PC-9 (cell line): ENCODE results near the gene PRDM7. TPM values are rescaled to one million over a fixed set of nuclear protein-coding genes. Genes with fewer than 3 reads are reported as not detected.

ENCODE experiments used
- BruUV-seq: library from RNA; stranded (reverse); fragments of 400-500 nt; replicated peaks from 2 replicates; lab custom pipeline; 2021; lab: Mats Ljungman, UMichigan
- CTCF ChIA-PET: fragments of 300-600 bp; sonication (Branson Sonifier 250); formaldehyde crosslinking; loops from one replicate; lab custom pipeline; 2022; ENCODE audit warnings: antibody characterized with exemption; lab: Charles Lee
- POLR2A ChIA-PET: fragments of 300-600 bp; sonication (Branson Sonifier 250); formaldehyde crosslinking; loops from one replicate; lab custom pipeline; 2022; ENCODE audit warnings: antibody characterized with exemption; ENCODE audit not compliant: unreplicated experiment; lab: Charles Lee
- DNase-seq, 2 experiments: peaks; one replicate each; pipeline versions ENCODE4 v3.0.0 to v3.0.0-alpha.2; 2015 to 2022; ENCODE audit warnings: mixed read lengths in 1 of 2
- H2AFZ ChIP-seq: fragments of 200-600 bp; sonication (generic); 2 replicates; pipeline ENCODE4 v1.8.1; 2017; ENCODE audit warnings: antibody characterized with exemption
- H3F3A ChIP-seq: fragments of 200-600 bp; sonication (generic); 2 replicates; pipeline ENCODE4 v1.8.1; 2017; ENCODE audit warnings: antibody characterized with exemption, mild to moderate bottlenecking, low read depth; ENCODE audit not compliant: insufficient read depth
- H3K27ac ChIP-seq: fragments of 200-600 bp; sonication (generic); 2 replicates; pipeline ENCODE4 v1.6.1; 2016; ENCODE audit warnings: mixed run types
- H3K27me3 ChIP-seq: fragments of 200-600 bp; sonication (generic); 2 replicates; pipeline ENCODE4 v1.6.1; 2016; ENCODE audit warnings: low read depth, mixed run types; ENCODE audit not compliant: insufficient read depth
- H3K36me3 ChIP-seq: fragments of 200-600 bp; sonication (generic); 2 replicates; pipeline ENCODE4 v1.6.1; 2016; ENCODE audit warnings: low read depth, mixed run types
- H3K4me1 ChIP-seq: fragments of 200-600 bp; sonication (generic); replicated peaks from 2 replicates; pipeline ENCODE4 v1.6.1; 2016; ENCODE audit warnings: mixed run types; ENCODE audit not compliant: insufficient read depth
- H3K4me2 ChIP-seq: fragments of 200-600 bp; sonication (generic); 2 replicates; pipeline ENCODE4 v1.6.1; 2017; ENCODE audit warnings: mixed run types
- H3K4me3 ChIP-seq: fragments of 200-600 bp; sonication (generic); 2 replicates; pipeline ENCODE4 v1.6.1; 2016; ENCODE audit warnings: mixed run types
- H3K79me2 ChIP-seq: fragments of 200-600 bp; sonication (generic); 2 replicates; pipeline ENCODE4 v1.6.1; 2017; ENCODE audit warnings: low read depth, mixed run types
- H3K9me2 ChIP-seq: fragments of 200-600 bp; sonication (generic); 2 replicates; pipeline ENCODE4 v1.8.1; 2017; ENCODE audit warnings: mild to moderate bottlenecking; ENCODE audit not compliant: insufficient read depth
- H3K9me3 ChIP-seq: fragments of 200-600 bp; sonication (generic); 2 replicates; pipeline ENCODE4 v1.8.1; 2016; ENCODE audit warnings: low read depth; ENCODE audit not compliant: insufficient read depth
- H4K20me1 ChIP-seq: fragments of 200-600 bp; sonication (generic); 2 replicates; pipeline ENCODE4 v1.8.1; 2017; ENCODE audit not compliant: insufficient read depth
- EZH2 ChIP-seq: fragments of 200-600 bp; sonication (generic); IDR thresholded peaks from 2 replicates; pipeline ENCODE4 v1.8.0; 2017; ENCODE audit warnings: antibody characterized with exemption, low read depth
- intact Hi-C: fragments of 100-400 bp; cut with micrococcal nuclease; formaldehyde crosslinking; loops from one replicate; pipeline ENCODE4 v1.10.0; 2022; ENCODE audit not compliant: unreplicated experiment
- total RNA-seq: library from RNA; stranded (reverse); gene quantifications from 2 replicates; pipeline ENCODE4 v1.2.3, GENCODE V29; 2021
- TF ChIP-seq, protein P1 (sequence below): fragments of 200-600 bp; sonication (generic); conservative IDR thresholded peaks from 2 replicates; pipeline ENCODE4 v1.6.1; 2017; ENCODE audit warnings: mixed run types, antibody characterized with exemption, mild to moderate bottlenecking, moderate library complexity

PRDM7 gene
- total RNA-seq, 1 experiment from 2014 or later = not detected

DNA sequence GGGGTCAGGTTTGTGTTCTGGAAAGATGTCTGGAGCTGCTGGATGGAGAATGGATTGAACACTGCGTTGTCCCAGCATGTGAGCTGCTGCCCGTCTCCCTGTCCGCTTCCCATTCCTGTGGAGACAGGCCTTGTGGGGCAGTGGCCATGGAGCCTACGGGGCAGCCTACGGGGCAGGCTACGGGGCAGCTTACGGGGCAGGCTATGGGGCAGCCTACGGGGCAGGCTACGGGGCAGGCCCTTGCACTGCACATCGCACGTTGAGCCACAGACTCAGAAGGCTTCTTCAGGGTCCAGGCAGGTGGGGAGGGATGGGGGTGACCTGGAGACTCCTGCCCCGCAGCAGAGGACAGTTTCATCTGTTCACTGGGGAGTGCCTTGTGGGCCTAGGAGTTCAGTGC lies 48.1 kb downstream of the PRDM7 start:
- H3K27me3 ChIP-seq = no peaks in the 10 kb centered on the region
- H3K4me2 ChIP-seq = no peak overlapping the region
- no peak for DNase-seq
- no peak overlapping the region for H2AFZ ChIP-seq
- H3K9me3 ChIP-seq = no peaks in the 10 kb centered on the region
- H4K20me1 ChIP-seq = peaks cover 2% of the 10 kb centered on the region; the same call in 1 of the 2 replicates
- BruUV-seq = no TSS peak
- H3K4me3 ChIP-seq = no peak overlapping the region
- peaks cover 14% of the 10 kb centered on the region; the same call in 1 of the 2 replicates for H3K79me2 ChIP-seq
- H3K27ac ChIP-seq = no peak overlapping the region
- ChIA-PET CTCF (no interaction called here), POLR2A (no interaction called here)
- H3K36me3 ChIP-seq = peaks cover 9% of the 10 kb centered on the region; the same call in 1 of the 2 replicates
- no peaks in the 10 kb centered on the region for H3K4me1 ChIP-seq
- H3F3A ChIP-seq = peaks cover 4% of the 10 kb centered on the region; the same call in 1 of the 2 replicates
- H3K9me2 ChIP-seq = no peaks in the 10 kb centered on the region
- TF ChIP-seq, protein P1, sequence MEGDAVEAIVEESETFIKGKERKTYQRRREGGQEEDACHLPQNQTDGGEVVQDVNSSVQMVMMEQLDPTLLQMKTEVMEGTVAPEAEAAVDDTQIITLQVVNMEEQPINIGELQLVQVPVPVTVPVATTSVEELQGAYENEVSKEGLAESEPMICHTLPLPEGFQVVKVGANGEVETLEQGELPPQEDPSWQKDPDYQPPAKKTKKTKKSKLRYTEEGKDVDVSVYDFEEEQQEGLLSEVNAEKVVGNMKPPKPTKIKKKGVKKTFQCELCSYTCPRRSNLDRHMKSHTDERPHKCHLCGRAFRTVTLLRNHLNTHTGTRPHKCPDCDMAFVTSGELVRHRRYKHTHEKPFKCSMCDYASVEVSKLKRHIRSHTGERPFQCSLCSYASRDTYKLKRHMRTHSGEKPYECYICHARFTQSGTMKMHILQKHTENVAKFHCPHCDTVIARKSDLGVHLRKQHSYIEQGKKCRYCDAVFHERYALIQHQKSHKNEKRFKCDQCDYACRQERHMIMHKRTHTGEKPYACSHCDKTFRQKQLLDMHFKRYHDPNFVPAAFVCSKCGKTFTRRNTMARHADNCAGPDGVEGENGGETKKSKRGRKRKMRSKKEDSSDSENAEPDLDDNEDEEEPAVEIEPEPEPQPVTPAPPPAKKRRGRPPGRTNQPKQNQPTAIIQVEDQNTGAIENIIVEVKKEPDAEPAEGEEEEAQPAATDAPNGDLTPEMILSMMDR = no peak
- TF ChIP-seq EZH2 = no peak
- intact Hi-C loops = no loop called here

DNA sequence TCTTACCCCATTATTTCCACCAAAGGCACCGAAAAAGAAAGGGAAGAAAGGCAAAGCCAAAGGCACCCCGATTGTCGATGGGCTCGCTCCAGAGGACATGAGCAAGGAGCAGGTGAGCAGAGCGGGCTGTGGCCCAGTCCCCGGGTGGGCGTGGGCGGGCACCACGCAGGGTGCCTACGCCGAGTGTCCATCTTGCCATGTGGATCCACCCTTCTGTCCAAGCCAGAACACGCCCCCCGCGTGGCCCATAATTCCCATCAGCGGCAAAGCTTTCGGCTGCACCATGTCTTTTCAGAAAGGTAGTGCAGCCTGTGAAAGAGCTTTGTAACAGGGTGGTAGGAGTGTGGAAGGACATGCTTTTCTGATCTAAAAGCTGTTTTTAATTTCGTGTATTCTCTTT lies 49.5 kb downstream of the PRDM7 start:
- H3K9me2 ChIP-seq = no peaks in the 10 kb centered on the region
- no peak for DNase-seq
- CTCF ChIA-PET = no interaction called here
- no peaks in the 10 kb centered on the region for H3K9me3 ChIP-seq
- peaks cover 2% of the 10 kb centered on the region; the same call in 1 of the 2 replicates for H4K20me1 ChIP-seq
- H3K79me2 ChIP-seq = peaks cover 25% of the 10 kb centered on the region
- intact Hi-C loops = no loop called here
- H3K4me1 ChIP-seq = peaks cover 5% of the 10 kb centered on the region
- H3K36me3 ChIP-seq = peaks cover under 1% of the 10 kb centered on the region; the same call in 1 of the 2 replicates
- H3K27me3 ChIP-seq = no peaks in the 10 kb centered on the region
- no peak overlapping the region for H3K4me3 ChIP-seq
- TF ChIP-seq, protein P1 = no peak
- TF ChIP-seq EZH2 = no peak
- no peak overlapping the region for H3K4me2 ChIP-seq
- no TSS peak for BruUV-seq
- no peak overlapping the region for H3K27ac ChIP-seq
- H3F3A ChIP-seq = peaks cover 4% of the 10 kb centered on the region; the same call in 1 of the 2 replicates
- POLR2A ChIA-PET = no interaction called here
- no peak overlapping the region for H2AFZ ChIP-seq

DNA sequence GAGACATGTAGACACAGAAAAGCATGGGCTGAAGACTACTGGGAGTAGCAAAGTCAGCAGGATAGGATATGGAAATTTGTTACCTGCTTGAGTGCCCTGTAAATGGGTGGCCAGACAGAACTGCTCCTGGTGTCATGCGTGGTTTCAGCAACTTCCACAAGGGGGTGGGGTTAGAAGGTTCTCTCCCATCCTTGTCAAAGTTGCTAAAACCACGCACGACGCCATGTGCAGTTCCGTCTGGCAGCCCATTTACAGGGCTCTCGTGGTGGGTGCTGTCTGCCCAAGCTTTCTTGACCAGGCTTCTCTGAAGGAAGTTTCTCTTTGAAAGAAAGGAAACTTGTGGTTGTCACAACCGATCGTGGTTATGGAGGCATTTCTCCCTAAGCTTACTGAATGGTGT lies 51.0 kb downstream of the PRDM7 start:
- H3K4me3 ChIP-seq = no peak overlapping the region
- H3K4me1 ChIP-seq = peaks cover 17% of the 10 kb centered on the region
- no peaks in the 10 kb centered on the region for H3K9me2 ChIP-seq
- ChIA-PET CTCF (no interaction called here), POLR2A (no interaction called here)
- no peak overlapping the region for H3K27ac ChIP-seq
- DNase-seq = no peak
- H2AFZ ChIP-seq = no peak overlapping the region
- no TSS peak for BruUV-seq
- H3K9me3 ChIP-seq = no peaks in the 10 kb centered on the region
- H3K36me3 ChIP-seq = no peaks in the 10 kb centered on the region; the same call in 1 of the 2 replicates
- TF ChIP-seq EZH2 = no peak
- TF ChIP-seq, protein P1 = no peak
- H3K79me2 ChIP-seq = peaks cover 37% of the 10 kb centered on the region
- intact Hi-C loops = no loop called here
- no peak overlapping the region for H3K4me2 ChIP-seq
- H4K20me1 ChIP-seq = peaks cover 2% of the 10 kb centered on the region; the same call in 1 of the 2 replicates
- no peaks in the 10 kb centered on the region for H3K27me3 ChIP-seq
- H3F3A ChIP-seq = peaks cover 10% of the 10 kb centered on the region; the same call in 1 of the 2 replicates
